ENCODE measurements around the gene ACSL6.
"Not testable (repeated sequence)": the region's sequence is repeated elsewhere in the genome, so short reads cannot be mapped to it uniquely, and the experiment has no call there.

The ACSL6 gene

GRCh38 chr5:131942016-131942415 lies 69.4 kb downstream of the ACSL6 start:
- DNase-seq (ENCODE audit: low read depth) = no peak

- DNase-seq (ENCODE audit: low read depth) = no peak
These were observed 71.6 kb downstream of the ACSL6 start for GRCh38 chr5:131939690-131940345.

GRCh38 chr5:131932235-131932634 lies 79.2 kb downstream of the ACSL6 start:
- DNase-seq (ENCODE audit: low read depth) = no peak

- no peak for DNase-seq (ENCODE audit: low read depth)
These were observed 82.5 kb downstream of the ACSL6 start for GRCh38 chr5:131928957-131929356.

- DNase-seq (ENCODE audit: low read depth) = no peak
These were observed 85.3 kb downstream of the ACSL6 start for GRCh38 chr5:131926168-131926567.

- DNase-seq (ENCODE audit: low read depth) = no peak
These were observed 95.0 kb downstream of the ACSL6 start for GRCh38 chr5:131916481-131916880.

- no peak for DNase-seq (ENCODE audit: low read depth)
These were observed 97.0 kb downstream of the ACSL6 start for GRCh38 chr5:131914472-131914871.

- DNase-seq (ENCODE audit: low read depth) = no peak
These were observed 97.9 kb downstream of the ACSL6 start for GRCh38 chr5:131913603-131914002.

- no peak for DNase-seq (ENCODE audit: low read depth)
These were observed 104.8 kb downstream of the ACSL6 start for GRCh38 chr5:131906668-131907067.

GRCh38 chr5:131902266-131902665 lies 109.2 kb downstream of the ACSL6 start:
- DNase-seq (ENCODE audit: low read depth) = not testable (repeated sequence)

Data from stimulated activated CD8-positive, alpha-beta memory T cell treated with anti-CD3 and anti-CD28 coated beads, Interleukin-4, amount 100 ng/mL, for 24 hours (primary cell).